Transverse colon (tissue), 4 donors: ENCODE measurements around the gene MCAT.

ENCODE experiments used
- CTCF ChIP-seq, 5 experiments: fragments of 200-600 bp in 3 of 5; fragments of 450-650 bp in 2 of 5; sonication (generic) in 3 of 5; IDR thresholded peaks; 1 replicate in 2 of 5; 2 replicates in 3 of 5; pipeline ENCODE4 v1.5.1; 2016 to 2017; ENCODE audit warnings: antibody characterized with exemption in 5 of 5, inconsistent platforms in 3 of 5, mild to moderate bottlenecking in 2 of 5, moderate library complexity in 1 of 5
- POLR2A ChIP-seq: fragments of 450-650 bp; IDR thresholded peaks from one replicate; pipeline ENCODE4 v1.6.1; 2016; ENCODE audit warnings: antibody characterized with exemption, mild to moderate bottlenecking, moderate library complexity
- POLR2AphosphoS5 ChIP-seq, 3 donors: sonication (generic); formaldehyde crosslinking; IDR thresholded peaks; one replicate each; pipeline ENCODE4 v1.6.1; 2016; ENCODE audit warnings: antibody characterized with exemption in 3 of 3

- no peak for TF ChIP-seq CTCF (IDR thresholded peaks at IDR 0.05)
- TF ChIP-seq POLR2AphosphoS5 (IDR thresholded peaks at IDR 0.05), result no peak
- TF ChIP-seq POLR2A, result no peak
Measured at GRCh38 chr22:43183496-43184277, 40.5 kb upstream of the MCAT start.
